HT-29 (cell line): ENCODE measurements around the gene SLC35E3. TPM values are rescaled to one million over a fixed set of nuclear protein-coding genes. Genes with fewer than 3 reads are reported as not detected.

ENCODE experiments used
- DNase-seq: peaks from one replicate; pipeline ENCODE4 v3.0.0-alpha.2; 2015; ENCODE audit warnings: low spot score
- total RNA-seq: library from RNA; depleted of rRNA; stranded (reverse); fragments of >200 nt; shearing (Covaris generic); gene quantifications from 2 replicates; pipeline ENCODE4 v1.2.3, GENCODE V29; 2014; rRNA removed

SLC35E3 gene
- total RNA-seq, result 2.9 and 4.6 TPM in 2 replicates

DNA sequence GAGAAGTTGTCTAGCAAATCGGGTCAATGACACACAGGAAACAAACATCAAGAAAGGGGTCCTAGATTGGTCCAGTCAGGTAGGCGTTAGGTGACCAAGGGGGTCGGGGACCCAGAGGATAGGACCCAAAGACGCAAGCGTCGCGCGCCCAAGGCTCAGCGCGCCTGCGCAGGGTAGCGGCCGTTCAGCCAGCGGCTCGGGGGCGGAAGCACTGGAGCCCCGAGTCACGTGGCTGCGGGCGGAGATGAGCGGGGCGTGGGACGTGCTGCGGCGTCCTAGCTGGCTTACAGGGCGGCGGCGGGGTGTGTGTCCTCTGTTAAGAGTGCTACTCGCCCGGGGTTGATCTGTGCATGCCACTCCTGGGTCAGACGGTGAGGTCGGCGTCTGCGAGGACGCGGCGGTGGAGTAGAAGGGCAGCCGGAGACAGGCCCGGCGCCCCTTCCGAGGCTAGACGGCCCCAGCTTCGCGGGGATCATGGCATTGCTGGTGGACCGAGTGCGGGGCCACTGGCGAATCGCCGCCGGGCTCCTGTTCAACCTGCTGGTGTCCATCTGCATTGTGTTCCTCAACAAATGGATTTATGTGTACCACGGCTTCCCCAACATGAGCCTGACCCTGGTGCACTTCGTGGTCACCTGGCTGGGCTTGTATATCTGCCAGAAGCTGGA is at the start of gene SLC35E3:
TSS of gene SLC35E3 (plus strand) at position 273 of the 668 bp plus-strand sequence. CDS start at position 475, 202 bp downstream.
- peak; percentile 95 for DNase-seq

DNA sequence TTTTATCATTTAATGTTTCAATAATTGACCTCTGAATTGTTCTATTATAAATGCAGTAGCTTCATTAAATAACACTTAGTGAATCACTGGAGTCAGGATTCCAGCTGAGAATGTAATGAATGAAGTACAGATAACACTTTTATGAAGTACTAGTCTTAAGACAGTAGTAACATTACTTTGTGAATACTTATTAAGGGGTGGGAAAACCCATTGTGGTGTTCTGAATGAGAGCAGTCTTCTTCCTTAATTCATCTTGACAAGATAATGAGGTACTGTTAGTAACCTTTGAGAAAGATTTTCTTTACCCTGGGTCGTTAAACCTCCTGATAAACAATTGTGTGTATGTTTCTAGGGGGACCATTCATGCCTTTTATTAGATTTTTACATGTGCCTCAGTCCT is 46.5 kb upstream of the SLC35E3 start:
- no peak for DNase-seq

- DNase-seq, result no peak
Observed at GRCh38 chr12:68727776-68728175, 18.2 kb upstream of the SLC35E3 start.

DNA sequence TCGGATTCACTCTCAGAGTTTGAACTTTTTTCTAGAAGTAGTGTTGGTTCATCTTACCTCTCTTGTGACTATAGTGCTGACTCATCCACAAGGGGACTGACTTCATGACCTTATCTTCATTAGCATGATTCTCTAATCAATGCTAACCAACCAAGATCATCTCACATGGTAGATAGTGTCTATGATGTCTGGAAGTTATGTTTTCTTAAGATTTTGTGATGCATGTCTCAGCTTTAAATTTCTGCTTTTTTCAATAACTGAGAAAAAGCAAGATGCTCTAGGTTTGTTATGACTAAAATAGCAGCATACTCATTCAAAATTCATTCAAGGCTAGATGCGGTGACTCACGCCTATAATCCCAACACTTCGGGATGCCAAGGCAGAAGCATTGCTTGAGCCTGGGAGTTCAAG is 12.3 kb upstream of the SLC35E3 start:
- DNase-seq, result no peak

DNA sequence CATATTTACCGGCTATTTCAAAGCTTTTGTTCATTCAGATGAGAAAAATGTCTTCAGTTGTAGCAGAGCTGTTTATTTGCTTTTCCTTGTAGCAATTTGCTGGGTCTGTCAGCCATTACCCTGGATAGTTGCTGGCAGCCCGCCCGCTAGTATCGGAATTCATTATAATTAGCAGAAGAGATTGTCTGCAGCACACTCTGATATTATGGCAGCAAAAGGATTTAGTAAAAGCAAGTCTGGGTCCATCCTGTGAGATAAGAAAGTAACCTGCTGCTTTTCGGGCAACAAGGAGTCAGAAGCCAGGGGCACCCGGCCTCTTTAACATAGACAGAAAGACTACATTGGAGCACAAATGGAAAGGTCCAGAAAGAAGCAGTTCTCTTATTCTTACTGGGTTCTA is 6.1 kb upstream of the SLC35E3 start:
- no peak for DNase-seq

- no peak for DNase-seq
Observed at GRCh38 chr12:68743356-68743755, 2.6 kb upstream of the SLC35E3 start.

DNA sequence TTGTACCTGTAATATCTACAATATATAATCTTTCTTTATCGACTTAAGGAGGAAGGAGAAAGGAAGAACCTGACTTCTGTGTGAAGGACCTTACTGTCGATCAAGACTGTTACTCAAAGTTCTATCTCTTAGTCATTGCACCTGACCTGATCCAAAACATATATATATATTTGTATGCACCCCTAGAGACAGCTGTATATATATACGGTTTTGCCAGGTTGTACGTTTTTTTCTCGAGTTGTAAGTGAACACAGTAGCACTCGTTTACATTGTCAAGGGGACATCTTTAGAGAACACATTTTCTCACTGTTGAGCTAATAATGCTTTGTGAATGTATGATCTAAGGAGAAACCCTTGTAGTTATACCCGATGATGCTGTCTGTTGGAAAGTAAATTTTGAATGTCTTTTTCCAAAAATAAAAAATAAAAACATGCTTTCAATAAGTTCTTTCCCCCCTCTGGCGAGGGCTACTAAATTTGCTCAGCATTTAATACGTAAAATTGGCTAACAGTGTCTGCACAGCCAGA is 536 bp upstream of the SLC35E3 start:
- no peak for DNase-seq

DNA sequence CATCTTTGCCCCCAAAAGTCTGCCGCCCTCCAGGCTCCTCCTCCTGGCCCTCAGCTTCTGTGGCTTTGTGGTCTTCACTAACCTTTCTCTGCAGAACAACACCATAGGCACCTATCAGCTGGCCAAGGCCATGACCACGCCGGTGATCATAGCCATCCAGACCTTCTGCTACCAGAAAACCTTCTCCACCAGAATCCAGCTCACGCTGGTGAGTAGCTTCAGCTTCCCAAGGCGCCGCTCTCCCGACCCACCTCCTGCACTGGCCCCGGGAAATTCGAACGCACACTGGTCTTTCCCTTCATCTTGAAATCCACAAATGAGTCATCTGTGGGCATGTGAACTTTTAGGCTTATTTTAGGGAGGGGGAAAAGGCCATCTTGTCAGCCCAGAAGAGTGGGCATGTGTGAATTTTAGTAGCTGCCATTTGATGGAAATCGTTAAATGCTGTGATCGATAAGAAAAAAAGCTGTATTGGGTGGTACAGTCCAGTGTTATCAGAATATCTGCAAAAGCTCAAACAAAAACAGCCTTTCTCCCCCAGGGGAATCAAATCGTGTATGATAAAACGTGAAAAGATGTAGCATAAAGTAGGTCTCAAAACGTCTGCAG is 700 bp downstream of the SLC35E3 start:
- DNase-seq, result peak; percentile 56

GRCh38 chr12:68749443-68749842 is 3.5 kb downstream of the SLC35E3 start:
- no peak for DNase-seq

DNA sequence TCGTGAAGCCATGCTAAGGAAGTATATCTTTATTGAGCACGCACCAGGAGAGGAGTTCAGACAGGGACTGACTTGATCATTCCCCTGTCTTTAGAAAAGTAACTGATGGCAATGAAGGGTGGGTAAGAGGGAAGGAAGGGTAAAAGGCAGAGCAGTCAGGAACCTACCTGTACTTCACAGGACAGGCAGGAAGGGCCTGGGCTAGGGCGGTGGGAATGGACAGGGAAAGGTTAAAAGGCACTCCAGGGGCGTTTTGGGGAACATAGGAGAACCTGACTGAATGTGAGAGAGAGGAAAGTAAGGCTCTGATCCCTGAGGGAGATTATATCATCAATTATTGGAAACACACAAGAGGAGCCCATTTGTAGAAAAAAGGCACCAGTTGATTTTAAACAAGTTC is 3.9 kb downstream of the SLC35E3 start:
- no peak for DNase-seq

GRCh38 chr12:68750506-68750905 is 4.5 kb downstream of the SLC35E3 start:
- DNase-seq, result no peak

- no peak for DNase-seq
Observed at GRCh38 chr12:68755536-68756243, 9.7 kb downstream of the SLC35E3 start.

- DNase-seq, result no peak
Observed at GRCh38 chr12:68759852-68760251, 13.9 kb downstream of the SLC35E3 start.

DNA sequence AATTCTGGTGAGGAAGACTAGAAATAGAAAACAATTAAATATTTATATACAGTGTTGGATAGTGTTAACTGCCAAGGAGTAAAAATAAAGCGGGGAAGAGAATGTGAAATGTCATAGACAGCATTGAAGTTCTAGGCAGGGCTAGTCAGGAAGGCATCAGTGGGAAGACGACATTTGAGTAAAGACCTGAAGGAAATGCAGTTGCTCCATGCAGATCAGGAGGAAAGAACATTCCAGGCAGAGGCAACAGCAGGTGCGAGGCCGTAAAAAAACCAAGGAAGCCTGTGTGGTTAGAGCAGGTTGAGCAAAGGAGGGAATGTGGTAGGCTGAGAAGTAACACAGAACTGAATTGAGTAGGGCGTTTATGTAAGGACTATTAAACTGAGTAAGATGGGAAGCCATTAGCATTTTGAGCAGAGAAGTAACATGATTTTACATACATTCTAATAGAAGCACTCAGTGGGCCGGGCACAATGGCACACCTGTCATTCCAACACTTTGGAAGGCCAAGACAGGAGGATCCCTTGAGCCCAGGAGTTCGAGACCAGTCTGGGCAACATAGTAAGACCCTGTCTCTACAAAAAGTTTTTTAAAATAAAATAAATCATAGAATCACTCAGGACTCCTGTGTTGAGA is 14.9 kb downstream of the SLC35E3 start:
- no peak for DNase-seq

GRCh38 chr12:68761442-68761812 is 15.5 kb downstream of the SLC35E3 start:
- DNase-seq, result no peak

- no peak for DNase-seq
Observed at GRCh38 chr12:68761901-68762630, 16.1 kb downstream of the SLC35E3 start.

DNA sequence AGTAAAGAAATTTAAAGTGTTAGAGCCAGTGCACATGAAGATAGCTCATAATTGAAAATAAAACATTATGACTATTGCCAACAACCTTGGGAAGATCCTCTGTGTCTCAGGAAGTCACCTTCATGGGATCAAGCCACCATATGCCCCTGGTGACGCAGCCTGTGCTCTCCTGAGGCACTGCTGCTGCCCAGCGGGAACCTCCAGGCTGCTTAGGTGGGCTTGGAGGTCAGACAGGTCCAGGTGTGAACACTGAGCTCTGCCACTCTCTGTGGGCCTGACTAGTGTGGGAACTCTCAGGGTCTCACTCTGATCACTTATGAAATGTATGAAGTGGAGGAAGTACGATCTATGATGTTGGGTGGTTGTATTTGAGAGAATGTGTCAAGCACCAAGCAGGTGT is 16.7 kb downstream of the SLC35E3 start:
- DNase-seq, result no peak

DNA sequence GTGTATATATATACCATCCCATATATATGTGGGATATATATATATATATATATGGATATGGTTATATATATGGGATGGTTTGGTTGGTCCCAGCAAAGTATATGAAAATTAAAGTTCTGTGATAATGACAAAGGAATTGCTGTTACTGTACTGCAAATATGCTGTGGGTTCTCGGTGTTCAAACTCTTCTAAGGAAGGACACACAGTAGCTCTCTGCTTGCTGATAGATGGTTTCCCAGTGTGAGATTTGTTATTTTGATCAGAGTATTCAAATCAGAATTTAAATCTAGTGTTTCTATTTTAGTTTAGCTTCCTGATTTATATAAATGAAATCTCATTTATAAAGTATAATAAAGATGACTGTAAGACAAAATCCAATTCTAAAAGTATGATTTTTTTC is 19.7 kb downstream of the SLC35E3 start:
- DNase-seq, result no peak

DNA sequence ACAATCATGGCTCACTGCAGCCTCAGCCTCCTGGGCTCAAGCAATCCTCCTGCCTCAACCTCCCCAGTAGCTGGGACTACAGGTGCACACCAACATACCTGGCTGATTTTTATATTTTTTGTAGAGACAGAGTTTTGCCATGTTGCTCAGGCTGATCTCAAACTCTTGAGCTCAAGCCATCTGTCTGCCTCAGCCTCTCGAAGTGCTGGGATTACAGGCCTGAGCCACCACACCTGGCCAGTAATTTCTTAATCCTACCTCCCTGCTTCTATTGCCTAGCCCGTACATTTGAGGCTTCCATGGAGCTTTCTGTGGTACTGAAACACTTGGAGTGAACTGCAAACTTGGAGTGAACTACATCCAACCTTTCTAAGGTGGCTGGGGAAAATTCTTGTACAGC is 20.7 kb downstream of the SLC35E3 start:
- no peak for DNase-seq

- no peak for DNase-seq
Observed at GRCh38 chr12:68767191-68767590, 21.2 kb downstream of the SLC35E3 start.

DNA sequence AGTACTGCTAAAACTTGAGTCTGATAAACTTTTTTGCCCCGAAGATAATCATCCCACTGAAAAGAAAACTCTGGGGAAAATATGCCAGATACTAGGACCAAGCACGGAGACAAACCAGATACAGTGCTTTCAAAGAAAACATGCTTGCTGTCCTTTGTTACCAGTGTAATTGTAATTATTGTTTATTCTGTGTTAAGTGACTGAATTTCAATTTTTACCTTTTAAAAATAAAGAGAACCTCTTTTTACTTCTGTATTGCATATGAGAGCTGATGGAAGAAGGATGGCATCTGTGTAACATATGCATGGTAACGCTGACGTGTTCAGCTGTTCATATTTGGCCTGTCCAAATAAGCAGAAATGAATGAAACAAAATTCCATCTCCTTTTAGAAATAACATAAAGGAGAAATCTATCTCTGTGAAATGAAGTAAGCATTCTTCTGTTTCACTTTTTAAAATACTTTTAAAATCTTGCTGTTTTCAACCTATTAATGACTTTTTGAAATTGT is 22.5 kb downstream of the SLC35E3 start:
- no peak for DNase-seq
